HEK293T (cell line): ENCODE results near the gene RNF40.

Experiments
- BHLHE40 ChIP-seq: fragments of 450-650 bp; IDR thresholded peaks from 2 replicates; pipeline ENCODE4 v1.6.1; 2016; ENCODE audit warnings: mild to moderate bottlenecking, moderate library complexity, borderline replicate concordance
- ELF4 ChIP-seq: fragments of 450-650 bp; IDR thresholded peaks from 2 replicates; pipeline ENCODE4 v1.6.1; 2017; ENCODE audit warnings: antibody characterized with exemption
- FOXA1 ChIP-seq: fragments of 450-650 bp; IDR thresholded peaks from 2 replicates; pipeline ENCODE4 v1.6.1; 2016; ENCODE audit warnings: mild to moderate bottlenecking
- FOXK2 ChIP-seq: fragments of 450-650 bp; IDR thresholded peaks from 2 replicates; pipeline ENCODE4 v1.6.1; 2016; ENCODE audit warnings: mild to moderate bottlenecking
- FOXM1 ChIP-seq: fragments of 450-650 bp; IDR thresholded peaks from 2 replicates; pipeline ENCODE4 v1.6.1; 2017; ENCODE audit warnings: mild to moderate bottlenecking, borderline replicate concordance
- HDGF ChIP-seq: fragments of 450-650 bp; IDR thresholded peaks from 2 replicates; pipeline ENCODE4 v1.6.1; 2017; ENCODE audit warnings: antibody characterized with exemption, borderline replicate concordance
- L3MBTL2 ChIP-seq: fragments of 450-650 bp; conservative IDR thresholded peaks from 2 replicates; pipeline ENCODE4 v1.6.1; 2016; ENCODE audit warnings: mild to moderate bottlenecking
- NFRKB ChIP-seq: fragments of 450-650 bp; IDR thresholded peaks from 2 replicates; pipeline ENCODE4 v1.6.1; 2016; ENCODE audit warnings: mild to moderate bottlenecking, moderate library complexity
- PKNOX1 ChIP-seq: fragments of 450-650 bp; IDR thresholded peaks from 2 replicates; pipeline ENCODE4 v1.6.1; 2016
- SP1 ChIP-seq: fragments of 450-650 bp; IDR thresholded peaks from 2 replicates; pipeline ENCODE4 v1.6.1; 2017

- TF ChIP-seq SP1 (no peak), FOXA1 (no peak), NFRKB (no peak), ELF4 (no peak), PKNOX1 (no peak), FOXK2 (no peak), HDGF (no peak), L3MBTL2 (no peak), BHLHE40 (no peak), FOXM1 (no peak)
Measured at GRCh38 chr16:30802936-30803335, 40.8 kb downstream of the RNF40 start.
